ENCODE results near the gene MAGI2.

Gene MAGI2

GRCh38 chr7:78063758-78064157 is 1389.7 kb downstream of the MAGI2 start:
- H3K4me3 ChIP-seq (ENCODE audit: low read depth, low read length) = no peak overlapping the region
- no peak for DNase-seq (ENCODE audit: low read depth)
- no peak for TF ChIP-seq CTCF (conservative IDR thresholded peaks at IDR 0.05; ENCODE audit: low read depth, low read length)

GRCh38 chr7:78062214-78062613 is 1391.3 kb downstream of the MAGI2 start:
- DNase-seq (ENCODE audit: low read depth) = no peak
- TF ChIP-seq CTCF (conservative IDR thresholded peaks at IDR 0.05; ENCODE audit: low read depth, low read length) = no peak
- no peak overlapping the region for H3K4me3 ChIP-seq (ENCODE audit: low read depth, low read length)

GRCh38 chr7:78057571-78057970 is 1395.9 kb downstream of the MAGI2 start:
- DNase-seq (ENCODE audit: low read depth) = no peak
- no peak for TF ChIP-seq CTCF (conservative IDR thresholded peaks at IDR 0.05; ENCODE audit: low read depth, low read length)
- no peak overlapping the region for H3K4me3 ChIP-seq (ENCODE audit: low read depth, low read length)

- H3K4me3 ChIP-seq (ENCODE audit: low read depth, low read length) = no peak overlapping the region
- DNase-seq (ENCODE audit: low read depth) = no peak
- TF ChIP-seq CTCF (conservative IDR thresholded peaks at IDR 0.05; ENCODE audit: low read depth, low read length) = no peak
Observed at GRCh38 chr7:78055599-78055998, 1397.9 kb downstream of the MAGI2 start.

- no peak for DNase-seq (ENCODE audit: low read depth)
- TF ChIP-seq CTCF (conservative IDR thresholded peaks at IDR 0.05; ENCODE audit: low read depth, low read length) = no peak
- H3K4me3 ChIP-seq (ENCODE audit: low read depth, low read length) = no peak overlapping the region
Observed at GRCh38 chr7:78055001-78055573, 1398.4 kb downstream of the MAGI2 start.

- no peak overlapping the region for H3K4me3 ChIP-seq (ENCODE audit: low read depth, low read length)
- TF ChIP-seq CTCF (conservative IDR thresholded peaks at IDR 0.05; ENCODE audit: low read depth, low read length) = no peak
- no peak for DNase-seq (ENCODE audit: low read depth)
Observed at GRCh38 chr7:78052112-78052511, 1401.4 kb downstream of the MAGI2 start.

GRCh38 chr7:78047800-78048199 is 1405.7 kb downstream of the MAGI2 start:
- DNase-seq (ENCODE audit: low read depth) = no peak
- TF ChIP-seq CTCF (conservative IDR thresholded peaks at IDR 0.05; ENCODE audit: low read depth, low read length) = no peak
- no peak overlapping the region for H3K4me3 ChIP-seq (ENCODE audit: low read depth, low read length)

Data from choroid plexus epithelial cell (primary cell).